Kidney (tissue), 14 donors: Measurements from ENCODE around the gene RXRA. TPM values are rescaled to one million over a fixed set of nuclear protein-coding genes. Genes with fewer than 3 reads are reported as not detected.

ENCODE experiments used
- DNase-seq, 5 donors: peaks; one replicate each; pipeline ENCODE4 v3.0.0-alpha.2; 2013 to 2020
- FAIRE-seq: peaks from 2 replicates; lab custom pipeline; 2012; peaks lifted over from hg19 to GRCh38; lab: Jason Lieb, UNC
- H3K27ac ChIP-seq, 2 donors: one replicate each; pipeline ENCODE4 v1.7.0; 2013; ENCODE audit warnings: low read depth in 2 of 2, low read length in 2 of 2, inconsistent platforms in 1 of 2
- H3K27me3 ChIP-seq: one replicate; pipeline ENCODE4 v1.7.1; 2013; ENCODE audit warnings: low read length, inconsistent platforms; ENCODE audit not compliant: control insufficient read depth, insufficient read depth
- H3K36me3 ChIP-seq, 3 donors: one replicate each; pipeline versions ENCODE4 v1.7.0 to v1.7.1; 2013; ENCODE audit warnings: low read length in 3 of 3, control low read depth in 1 of 3, inconsistent platforms in 1 of 3; ENCODE audit not compliant: insufficient read depth in 3 of 3, control insufficient read depth in 2 of 3
- H3K4me1 ChIP-seq, 3 donors: one replicate each; pipeline versions ENCODE4 v1.7.0 to v1.7.1; 2013; ENCODE audit warnings: low read length in 3 of 3, inconsistent platforms in 1 of 3, low read depth in 1 of 3; ENCODE audit not compliant: control insufficient read depth in 2 of 3, insufficient read depth in 2 of 3
- H3K4me3 ChIP-seq, 3 donors: one replicate each; pipeline versions ENCODE4 v1.7.0 to v1.8.1; 2013; ENCODE audit warnings: low read length in 3 of 3, control low read depth in 1 of 3, inconsistent platforms in 1 of 3
- H3K9ac ChIP-seq, 3 donors: one replicate each; pipeline versions ENCODE4 v1.7.0 to v1.7.1; 2013; ENCODE audit warnings: low read length in 3 of 3, control low read depth in 1 of 3, inconsistent platforms in 1 of 3
- H3K9me3 ChIP-seq, 3 donors: one replicate each; pipeline versions ENCODE4 v1.7.0 to v1.7.1; 2013; ENCODE audit warnings: low read length in 3 of 3, control low read depth in 1 of 3, inconsistent platforms in 1 of 3; ENCODE audit not compliant: control insufficient read depth in 2 of 3, insufficient read depth in 1 of 3
- CTCF ChIP-seq: IDR thresholded peaks from 3 replicates; pipeline ENCODE4 v1.5.1; 2012; ENCODE audit warnings: mild to moderate bottlenecking, moderate library complexity, borderline replicate concordance; ENCODE audit not compliant: insufficient read depth; ENCODE audit errors: extremely low read depth
- intact Hi-C: fragments of 100-400 bp; cut with DNase I; formaldehyde crosslinking; loops from one replicate; pipeline ENCODE4 v1.11.1; 2022
- polyA plus RNA-seq: library from polyadenylated mRNA; stranded (reverse); fragments of 350-450 nt; fragmentation: Illumina TruSeq; extraction: RNeasy Lipid Tissue Mini Kit (QIAGEN cat#74804); gene quantifications from one replicate; pipeline ENCODE4 v1.2.3, GENCODE V29; 2014; ENCODE audit warnings: low read depth, low replicate concordance; ENCODE audit not compliant: insufficient read depth
- total RNA-seq: library from RNA; stranded (reverse); fragmentation: NEBNext Ultra II Directional; extraction: Animal tissue kit (Norgen Biotek cat#: 25700); gene quantifications from one replicate; pipeline ENCODE4 v1.2.1, GENCODE V29; 2021
- donor health status: control.
- donor health status: control.
- donor health status: control.
- donor health status: control.
- donor health status: control.
- donor health status: DM: yes; HTN: yes; CAD: no.
- donor health status: Normal renal cell carcinoma (clear cell type).

The RXRA gene
- total and polyA plus RNA-seq, 2 donors from 2014 or later, result 24.0 to 49.5 TPM

- Histone ChIP-seq H3K27me3 (no peaks in the 10 kb centered on the region), H3K36me3 (no peaks in the 10 kb centered on the region), H3K4me1 (peaks cover 0 to 5% (median 0%) of the 10 kb centered on the region in 3 donors), H3K9me3 (no peaks in the 10 kb centered on the region), H3K27ac (no peak overlapping the region), H3K9ac (no peak overlapping the region), H3K4me3 (no peak overlapping the region)
- intact Hi-C loops, result no loop called here
- DNase-seq, result no peak
- FAIRE-seq, result no peak
- no peak for TF ChIP-seq CTCF
These were observed 146.0 kb downstream of the RXRA start for GRCh38 chr9:134472256-134472655.

- Histone ChIP-seq H3K36me3 (no peaks in the 10 kb centered on the region), H3K4me1 (peaks cover 0 to 5% (median 0%) of the 10 kb centered on the region in 3 donors), H3K9me3 (no peaks in the 10 kb centered on the region), H3K9ac (no peak overlapping the region), H3K4me3 (no peak overlapping the region), H3K27me3 (no peaks in the 10 kb centered on the region), H3K27ac (no peak overlapping the region)
- no peak for FAIRE-seq
- intact Hi-C loops, result no loop called here
- no peak for DNase-seq
- TF ChIP-seq CTCF, result no peak
These were observed 147.1 kb downstream of the RXRA start for GRCh38 chr9:134473141-134474054.

- Histone ChIP-seq H3K4me1 (peaks cover 0 to 5% (median 0%) of the 10 kb centered on the region in 3 donors), H3K9me3 (no peaks in the 10 kb centered on the region), H3K4me3 (no peak overlapping the region), H3K27me3 (no peaks in the 10 kb centered on the region), H3K27ac (no peak overlapping the region), H3K9ac (no peak overlapping the region), H3K36me3 (no peaks in the 10 kb centered on the region)
- no peak for TF ChIP-seq CTCF
- no peak for FAIRE-seq
- DNase-seq, result peak in 3 of 5 donors; percentile 29 to 92 (median 73)
- intact Hi-C loops, result no loop called here
These were observed 147.8 kb downstream of the RXRA start for GRCh38 chr9:134474055-134474370.
